ENCODE results near the gene MAD1L1.
A peak's percentile ranks its signal among the peaks of the same experiment; 100 is the strongest.

Gene MAD1L1

GRCh38 chr7:2013381-2014311, 219.1 kb downstream of the MAD1L1 start:
- Histone ChIP-seq H3K79me2 (ENCODE audit: insufficient read depth, low read length) (0 out of 2 replicates have a peak, but pooled peaks cover 3% of the 10 kb centered on the region), H3K27ac (ENCODE audit: low read length) (no peak overlapping the region), H2AFZ (ENCODE audit: low read depth, low read length) (no peak overlapping the region), H3K9me3 (ENCODE audit: insufficient read depth, low read length, severe bottlenecking) (no peaks in the 10 kb centered on the region), H3K4me3 (ENCODE audit: low read depth in 1 of 2, low read length in 2 of 2) (no peak overlapping the region), H4K20me1 (ENCODE audit: insufficient read depth, low read length) (peaks cover 45% of the 10 kb centered on the region), H3K9ac (ENCODE audit: low read depth, low read length) (no peak overlapping the region), H3K27me3 (ENCODE audit: insufficient read depth, low read length, poor library complexity) (no peaks in the 10 kb centered on the region), H3K4me1 (ENCODE audit: insufficient read depth, low read length) (no peaks in the 10 kb centered on the region), H3K36me3 (ENCODE audit: insufficient read depth, low read length) (peaks cover 47% of the 10 kb centered on the region), H3K4me2 (ENCODE audit: insufficient read depth, low read length) (no peak overlapping the region)
- TF ChIP-seq EZH2 (IDR thresholded peaks at IDR 0.05; ENCODE audit: borderline replicate concordance, low read depth, low read length, severe bottlenecking) = no peak
- TF ChIP-seq, protein P1, sequence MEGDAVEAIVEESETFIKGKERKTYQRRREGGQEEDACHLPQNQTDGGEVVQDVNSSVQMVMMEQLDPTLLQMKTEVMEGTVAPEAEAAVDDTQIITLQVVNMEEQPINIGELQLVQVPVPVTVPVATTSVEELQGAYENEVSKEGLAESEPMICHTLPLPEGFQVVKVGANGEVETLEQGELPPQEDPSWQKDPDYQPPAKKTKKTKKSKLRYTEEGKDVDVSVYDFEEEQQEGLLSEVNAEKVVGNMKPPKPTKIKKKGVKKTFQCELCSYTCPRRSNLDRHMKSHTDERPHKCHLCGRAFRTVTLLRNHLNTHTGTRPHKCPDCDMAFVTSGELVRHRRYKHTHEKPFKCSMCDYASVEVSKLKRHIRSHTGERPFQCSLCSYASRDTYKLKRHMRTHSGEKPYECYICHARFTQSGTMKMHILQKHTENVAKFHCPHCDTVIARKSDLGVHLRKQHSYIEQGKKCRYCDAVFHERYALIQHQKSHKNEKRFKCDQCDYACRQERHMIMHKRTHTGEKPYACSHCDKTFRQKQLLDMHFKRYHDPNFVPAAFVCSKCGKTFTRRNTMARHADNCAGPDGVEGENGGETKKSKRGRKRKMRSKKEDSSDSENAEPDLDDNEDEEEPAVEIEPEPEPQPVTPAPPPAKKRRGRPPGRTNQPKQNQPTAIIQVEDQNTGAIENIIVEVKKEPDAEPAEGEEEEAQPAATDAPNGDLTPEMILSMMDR (IDR thresholded peaks at IDR 0.05; ENCODE audit: borderline replicate concordance, extremely low read depth, low read length, poor library complexity, severe bottlenecking) = no peak
- DNase-seq (no peak), ATAC-seq (ENCODE audit: insufficient read depth, low read depth) (no peak)

- no peak for ATAC-seq (ENCODE audit: insufficient read depth, low read depth)
- Histone ChIP-seq H3K27me3 (ENCODE audit: insufficient read depth, low read length, poor library complexity) (no peaks in the 10 kb centered on the region), H3K9ac (ENCODE audit: low read depth, low read length) (no peak overlapping the region), H4K20me1 (ENCODE audit: insufficient read depth, low read length) (peaks cover 40% of the 10 kb centered on the region), H3K4me2 (ENCODE audit: insufficient read depth, low read length) (no peak overlapping the region), H3K36me3 (ENCODE audit: insufficient read depth, low read length) (peaks cover 50% of the 10 kb centered on the region), H3K9me3 (ENCODE audit: insufficient read depth, low read length, severe bottlenecking) (no peaks in the 10 kb centered on the region), H2AFZ (ENCODE audit: low read depth, low read length) (no peak overlapping the region), H3K4me1 (ENCODE audit: insufficient read depth, low read length) (no peaks in the 10 kb centered on the region), H3K27ac (ENCODE audit: low read length) (no peak overlapping the region), H3K79me2 (ENCODE audit: insufficient read depth, low read length) (0 out of 2 replicates have a peak, but pooled peaks cover 1% of the 10 kb centered on the region), H3K4me3 (ENCODE audit: low read depth in 1 of 2, low read length in 2 of 2) (no peak overlapping the region)
- no peak for DNase-seq
- TF ChIP-seq, protein P1 (IDR thresholded peaks at IDR 0.05; ENCODE audit: borderline replicate concordance, extremely low read depth, low read length, poor library complexity, severe bottlenecking) = no peak
- no peak for TF ChIP-seq EZH2 (IDR thresholded peaks at IDR 0.05; ENCODE audit: borderline replicate concordance, low read depth, low read length, severe bottlenecking)
Measured at GRCh38 chr7:2012981-2013380, 219.8 kb downstream of the MAD1L1 start.

- peaks cover 39% of the 10 kb centered on the region for H4K20me1 ChIP-seq (ENCODE audit: insufficient read depth, low read length)
- no peaks in the 10 kb centered on the region for H3K27me3 ChIP-seq (ENCODE audit: insufficient read depth, low read length, poor library complexity)
- DNase-seq (no peak), ATAC-seq (ENCODE audit: insufficient read depth, low read depth) (no peak)
- H3K27ac ChIP-seq (ENCODE audit: low read length) = peak overlapping the region; percentile 36; the same call in 1 of the 2 replicates
- H3K9me3 ChIP-seq (ENCODE audit: insufficient read depth, low read length, severe bottlenecking) = no peaks in the 10 kb centered on the region
- H3K4me1 ChIP-seq (ENCODE audit: insufficient read depth, low read length) = no peaks in the 10 kb centered on the region
- no peak for TF ChIP-seq EZH2 (IDR thresholded peaks at IDR 0.05; ENCODE audit: borderline replicate concordance, low read depth, low read length, severe bottlenecking)
- TF ChIP-seq, protein P1 (IDR thresholded peaks at IDR 0.05; ENCODE audit: borderline replicate concordance, extremely low read depth, low read length, poor library complexity, severe bottlenecking) = no peak
- H3K36me3 ChIP-seq (ENCODE audit: insufficient read depth, low read length) = peaks cover 52% of the 10 kb centered on the region
- no peak overlapping the region for H3K4me3 ChIP-seq (ENCODE audit: low read depth in 1 of 2, low read length in 2 of 2)
- H3K79me2 ChIP-seq (ENCODE audit: insufficient read depth, low read length) = no peaks in the 10 kb centered on the region
- H2AFZ ChIP-seq (ENCODE audit: low read depth, low read length) = no peak overlapping the region
- H3K4me2 ChIP-seq (ENCODE audit: insufficient read depth, low read length) = no peak overlapping the region
- H3K9ac ChIP-seq (ENCODE audit: low read depth, low read length) = no peak overlapping the region
Measured at GRCh38 chr7:2012044-2012900, 220.5 kb downstream of the MAD1L1 start.

Data from DND-41 (cell line).